ENCODE data around the gene CMTM6.
"Not testable (repeated sequence)": the region's sequence is repeated elsewhere in the genome, so short reads cannot be mapped to it uniquely, and the experiment has no call there.

CMTM6 gene

DNA sequence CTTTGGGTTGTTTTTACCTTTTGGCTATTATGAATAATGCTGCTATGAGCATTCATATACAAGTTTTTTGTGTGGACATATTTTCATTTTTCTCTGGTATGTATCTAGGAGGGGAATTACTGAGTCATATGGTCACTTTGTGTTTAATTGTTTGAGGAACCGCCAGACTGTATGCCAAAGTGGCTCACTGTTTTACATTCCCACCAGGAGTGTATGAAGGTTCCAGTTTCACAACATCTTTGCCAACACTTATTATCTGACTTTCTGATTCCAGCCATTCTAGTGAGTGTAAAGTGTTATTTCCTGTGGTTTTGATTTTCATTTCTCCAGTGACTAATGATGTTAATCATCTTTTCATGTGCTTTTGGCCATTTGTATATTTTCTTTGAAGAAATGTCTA lies 59.2 kb downstream of the CMTM6 start:
- Histone ChIP-seq H3K4me1 (peaks cover 0 to 3% (median 0%) of the 10 kb centered on the region in 4 donors), H3K4me3 (no peak overlapping the region), H3K36me3 (peaks cover 0 to 5% (median 0%) of the 10 kb centered on the region in 3 donors), H3K27ac (no peak overlapping the region), H3K27me3 (no peaks in the 10 kb centered on the region), H3K9me3 (no peaks in the 10 kb centered on the region)
- intact Hi-C loops (cut with DNase I; ENCODE audit: low total_unique reads): no loop called here
- DNase-seq: no peak
- TF ChIP-seq, protein P1, sequence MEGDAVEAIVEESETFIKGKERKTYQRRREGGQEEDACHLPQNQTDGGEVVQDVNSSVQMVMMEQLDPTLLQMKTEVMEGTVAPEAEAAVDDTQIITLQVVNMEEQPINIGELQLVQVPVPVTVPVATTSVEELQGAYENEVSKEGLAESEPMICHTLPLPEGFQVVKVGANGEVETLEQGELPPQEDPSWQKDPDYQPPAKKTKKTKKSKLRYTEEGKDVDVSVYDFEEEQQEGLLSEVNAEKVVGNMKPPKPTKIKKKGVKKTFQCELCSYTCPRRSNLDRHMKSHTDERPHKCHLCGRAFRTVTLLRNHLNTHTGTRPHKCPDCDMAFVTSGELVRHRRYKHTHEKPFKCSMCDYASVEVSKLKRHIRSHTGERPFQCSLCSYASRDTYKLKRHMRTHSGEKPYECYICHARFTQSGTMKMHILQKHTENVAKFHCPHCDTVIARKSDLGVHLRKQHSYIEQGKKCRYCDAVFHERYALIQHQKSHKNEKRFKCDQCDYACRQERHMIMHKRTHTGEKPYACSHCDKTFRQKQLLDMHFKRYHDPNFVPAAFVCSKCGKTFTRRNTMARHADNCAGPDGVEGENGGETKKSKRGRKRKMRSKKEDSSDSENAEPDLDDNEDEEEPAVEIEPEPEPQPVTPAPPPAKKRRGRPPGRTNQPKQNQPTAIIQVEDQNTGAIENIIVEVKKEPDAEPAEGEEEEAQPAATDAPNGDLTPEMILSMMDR (IDR thresholded peaks at IDR 0.05): no peak

DNA sequence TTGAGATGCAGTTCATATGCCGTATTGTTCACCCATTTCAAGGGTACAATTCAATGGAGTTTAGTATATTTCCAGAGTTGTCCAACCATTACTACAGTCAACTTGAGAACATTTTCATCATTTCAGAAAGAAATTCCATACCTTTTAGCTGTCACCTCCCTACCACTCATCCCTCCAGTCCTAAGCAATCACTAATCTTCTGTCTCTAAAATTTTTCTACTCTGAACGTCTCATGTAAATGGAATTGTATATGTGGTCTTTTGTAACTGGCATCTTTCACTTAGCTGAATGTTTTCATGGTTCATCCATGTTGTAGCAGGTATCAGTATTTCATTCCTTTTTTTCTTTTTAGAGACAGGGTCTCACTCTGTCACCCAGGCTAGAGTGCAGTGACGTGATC lies 59.9 kb downstream of the CMTM6 start:
- DNase-seq: no peak
- no peak overlapping the region for H3K27ac ChIP-seq
- peaks cover 0 to 3% (median 0%) of the 10 kb centered on the region in 4 donors for H3K4me1 ChIP-seq
- intact Hi-C loops (cut with DNase I; ENCODE audit: low total_unique reads): no loop called here
- no peaks in the 10 kb centered on the region for H3K9me3 ChIP-seq
- no peaks in the 10 kb centered on the region for H3K27me3 ChIP-seq
- H3K4me3 ChIP-seq: no peak overlapping the region
- TF ChIP-seq, protein P1 (IDR thresholded peaks at IDR 0.05): no peak
- H3K36me3 ChIP-seq: peaks cover 0 to 5% (median 0%) of the 10 kb centered on the region in 3 donors

DNA sequence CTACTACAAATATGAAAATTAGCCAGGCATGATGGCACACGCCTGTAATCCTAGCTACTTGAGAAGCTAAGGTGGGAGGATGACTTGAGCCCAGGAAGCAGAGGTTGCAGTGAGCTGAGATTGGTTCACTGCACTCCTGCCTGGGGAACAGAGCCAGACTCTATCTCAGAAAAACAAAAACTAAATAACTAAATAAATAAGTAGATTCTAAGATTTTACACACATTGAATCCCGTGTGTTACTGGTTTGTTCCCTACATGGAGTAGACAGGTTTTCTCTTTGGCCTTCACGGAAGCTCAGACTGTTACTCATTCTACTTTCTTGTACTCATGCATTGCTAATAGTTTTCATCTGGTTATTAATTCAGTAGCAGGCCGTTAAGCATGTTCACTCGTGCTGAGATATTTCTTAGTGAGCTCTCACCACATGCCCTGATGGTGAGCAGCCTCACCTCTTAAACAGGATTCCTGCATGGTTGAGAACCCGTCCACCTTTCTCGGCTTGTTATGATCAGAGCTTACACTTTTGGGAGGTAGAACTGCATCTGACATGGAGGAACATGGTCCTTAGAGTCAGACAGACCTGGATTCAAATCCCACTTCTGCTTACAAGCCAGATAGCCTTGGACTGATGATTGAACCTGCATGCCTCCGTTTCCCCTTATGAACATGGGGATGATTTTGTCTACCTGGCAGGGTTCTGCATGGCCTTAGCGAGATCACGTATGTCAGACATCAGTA lies 61.9 kb downstream of the CMTM6 start:
- Histone ChIP-seq H3K4me1 (peaks cover 0 to 3% (median 0%) of the 10 kb centered on the region in 4 donors), H3K27me3 (no peaks in the 10 kb centered on the region), H3K27ac (no peak overlapping the region), H3K9me3 (no peaks in the 10 kb centered on the region), H3K4me3 (no peak overlapping the region), H3K36me3 (peaks cover 0 to 5% (median 0%) of the 10 kb centered on the region in 3 donors)
- TF ChIP-seq, protein P1 (IDR thresholded peaks at IDR 0.05): no peak
- no peak for DNase-seq
- intact Hi-C loops (cut with DNase I; ENCODE audit: low total_unique reads): no loop called here

DNA sequence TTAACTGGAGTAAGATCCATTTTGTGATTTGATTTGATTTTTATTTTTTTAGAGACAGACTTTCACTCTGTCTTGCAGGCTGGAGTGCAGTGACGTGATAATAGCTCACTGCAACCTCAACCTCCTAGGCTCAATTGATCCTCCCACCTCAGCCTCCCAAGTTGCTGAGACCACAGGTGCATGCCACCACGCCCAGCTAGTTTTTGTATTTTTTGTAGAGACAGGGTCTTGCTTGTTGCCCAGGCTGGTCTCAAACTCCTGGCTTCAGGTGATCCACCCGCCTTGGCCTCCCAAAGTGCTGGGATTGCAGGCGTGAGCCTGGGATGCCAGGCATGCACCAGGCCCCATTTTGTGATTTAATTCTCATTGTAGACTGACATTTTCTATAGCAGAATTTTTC lies 63.2 kb downstream of the CMTM6 start:
- H3K27ac ChIP-seq; intact Hi-C loops (cut with DNase I; ENCODE audit: low total_unique reads); H3K9me3 ChIP-seq; H3K27me3 ChIP-seq; DNase-seq; H3K4me1 ChIP-seq; H3K36me3 ChIP-seq; H3K4me3 ChIP-seq: not testable (repeated sequence)

DNA sequence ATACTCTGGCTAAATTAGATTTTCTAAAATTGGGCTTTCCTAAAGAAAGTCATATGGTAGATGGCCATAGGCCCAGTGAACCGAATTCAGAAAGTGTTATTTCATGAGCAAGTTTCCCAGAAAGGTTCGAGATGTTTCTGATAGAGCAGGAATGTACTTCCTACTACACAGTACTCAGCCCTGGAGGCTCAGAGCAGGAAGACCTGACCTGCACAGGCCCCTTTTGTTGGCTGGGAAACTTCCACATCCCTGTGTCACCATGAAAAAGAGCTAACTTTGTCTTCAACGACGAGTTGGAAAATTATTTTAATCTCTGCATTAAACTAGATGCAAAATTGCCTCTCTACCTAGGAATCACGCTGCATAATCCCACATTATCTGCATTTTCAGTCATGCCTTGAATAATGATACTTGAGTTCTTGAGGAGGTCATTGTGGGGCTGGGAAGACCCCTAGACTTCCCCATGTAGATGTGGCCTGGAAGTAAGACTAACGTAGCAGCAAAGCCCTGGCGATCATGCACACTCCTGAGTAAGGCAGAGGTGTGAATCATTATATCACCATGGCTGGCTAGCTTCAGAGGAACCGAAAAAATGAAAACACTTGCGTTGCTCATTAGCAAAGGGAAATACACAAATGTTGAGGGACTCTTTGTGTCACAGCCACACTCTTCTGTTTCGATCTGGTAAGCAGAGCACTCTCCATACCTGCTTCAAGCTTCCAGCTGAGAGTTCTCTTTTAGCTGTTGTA lies 63.9 kb downstream of the CMTM6 start:
- no peak for DNase-seq
- Histone ChIP-seq H3K9me3 (no peaks in the 10 kb centered on the region), H3K4me3 (no peak overlapping the region), H3K4me1 (peaks cover 0 to 3% (median 0%) of the 10 kb centered on the region in 4 donors), H3K27ac (no peak overlapping the region), H3K36me3 (peaks cover 0 to 5% (median 0%) of the 10 kb centered on the region in 3 donors), H3K27me3 (no peaks in the 10 kb centered on the region)
- intact Hi-C loops (cut with DNase I; ENCODE audit: low total_unique reads): no loop called here
- TF ChIP-seq, protein P1 (IDR thresholded peaks at IDR 0.05): no peak

DNA sequence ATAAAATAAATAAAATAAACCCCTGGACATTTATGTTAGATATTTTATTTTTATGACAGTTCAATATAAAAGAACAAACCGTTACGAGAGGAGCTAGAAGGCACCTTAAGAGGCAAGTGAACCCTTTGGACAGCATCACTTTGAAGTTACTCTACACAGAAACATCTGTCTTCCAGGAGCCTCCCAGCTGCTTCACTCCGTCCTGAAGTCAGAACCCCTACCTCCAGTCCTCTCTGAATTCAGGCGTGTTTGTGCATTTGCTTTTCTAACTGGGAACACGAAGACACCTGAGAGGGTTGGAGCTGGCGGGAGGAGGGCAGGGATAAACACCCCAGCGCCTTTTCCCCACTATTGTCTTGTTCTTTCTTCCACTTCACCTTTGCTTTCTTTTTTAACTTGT lies 64.8 kb downstream of the CMTM6 start:
- intact Hi-C loops (cut with DNase I; ENCODE audit: low total_unique reads): no loop called here
- H3K9me3 ChIP-seq: no peaks in the 10 kb centered on the region
- no peak overlapping the region for H3K27ac ChIP-seq
- DNase-seq: no peak
- H3K4me1 ChIP-seq: peaks cover 0 to 3% (median 0%) of the 10 kb centered on the region in 4 donors
- TF ChIP-seq, protein P1 (IDR thresholded peaks at IDR 0.05): no peak
- no peaks in the 10 kb centered on the region for H3K27me3 ChIP-seq
- H3K36me3 ChIP-seq: peaks cover 0 to 5% (median 0%) of the 10 kb centered on the region in 3 donors
- no peak overlapping the region for H3K4me3 ChIP-seq
